ENCODE results near the gene TP53I3. TPM values are rescaled to one million over a fixed set of nuclear protein-coding genes. Genes with fewer than 3 reads are reported as not detected.
"Not testable (repeated sequence)": the region's sequence is repeated elsewhere in the genome, so short reads cannot be mapped to it uniquely, and the experiment has no call there.

TP53I3 gene
- total RNA-seq, 6 experiments from 2014 or later: 51.1 to 66.8 (median 61.4) TPM

DNA sequence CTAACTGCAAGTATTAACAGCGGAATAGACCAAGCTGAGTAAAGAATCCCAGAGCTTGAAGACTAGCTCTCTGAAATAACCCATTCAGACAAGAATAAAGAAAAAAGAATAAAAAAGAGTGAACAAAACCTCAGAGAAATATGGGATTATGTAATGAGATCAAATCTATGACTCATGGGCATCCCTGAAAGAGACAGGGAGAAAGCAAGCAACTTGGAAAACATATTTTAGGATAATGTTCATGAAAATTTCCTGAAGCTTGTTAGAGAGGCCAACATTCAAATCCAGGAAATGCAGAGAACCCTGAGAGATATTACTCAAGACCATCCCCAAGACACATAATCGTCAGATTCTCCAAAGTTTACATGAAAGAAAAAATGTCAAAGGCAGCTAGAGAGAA lies 21.2 kb upstream of the TP53I3 start:
- H3K9me3 Mint-ChIP-seq: peaks cover 4% of the 10 kb centered on the region; the same call in 1 of the 2 replicates
- no peak for DNase-seq
- peaks cover 33% of the 10 kb centered on the region for H3K4me1 Mint-ChIP-seq (ENCODE audit: low read depth)
- H3K27me3 Mint-ChIP-seq (ENCODE audit: insufficient read depth): no peaks in the 10 kb centered on the region
- H3K4me3 Mint-ChIP-seq: no peak overlapping the region
- no peak overlapping the region for H3K27ac Mint-ChIP-seq
- peaks cover 18% of the 10 kb centered on the region for H3K36me3 Mint-ChIP-seq (ENCODE audit: low read depth)
- TF ChIP-seq, protein P1, sequence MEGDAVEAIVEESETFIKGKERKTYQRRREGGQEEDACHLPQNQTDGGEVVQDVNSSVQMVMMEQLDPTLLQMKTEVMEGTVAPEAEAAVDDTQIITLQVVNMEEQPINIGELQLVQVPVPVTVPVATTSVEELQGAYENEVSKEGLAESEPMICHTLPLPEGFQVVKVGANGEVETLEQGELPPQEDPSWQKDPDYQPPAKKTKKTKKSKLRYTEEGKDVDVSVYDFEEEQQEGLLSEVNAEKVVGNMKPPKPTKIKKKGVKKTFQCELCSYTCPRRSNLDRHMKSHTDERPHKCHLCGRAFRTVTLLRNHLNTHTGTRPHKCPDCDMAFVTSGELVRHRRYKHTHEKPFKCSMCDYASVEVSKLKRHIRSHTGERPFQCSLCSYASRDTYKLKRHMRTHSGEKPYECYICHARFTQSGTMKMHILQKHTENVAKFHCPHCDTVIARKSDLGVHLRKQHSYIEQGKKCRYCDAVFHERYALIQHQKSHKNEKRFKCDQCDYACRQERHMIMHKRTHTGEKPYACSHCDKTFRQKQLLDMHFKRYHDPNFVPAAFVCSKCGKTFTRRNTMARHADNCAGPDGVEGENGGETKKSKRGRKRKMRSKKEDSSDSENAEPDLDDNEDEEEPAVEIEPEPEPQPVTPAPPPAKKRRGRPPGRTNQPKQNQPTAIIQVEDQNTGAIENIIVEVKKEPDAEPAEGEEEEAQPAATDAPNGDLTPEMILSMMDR (IDR thresholded peaks at IDR 0.05): no peak

DNA sequence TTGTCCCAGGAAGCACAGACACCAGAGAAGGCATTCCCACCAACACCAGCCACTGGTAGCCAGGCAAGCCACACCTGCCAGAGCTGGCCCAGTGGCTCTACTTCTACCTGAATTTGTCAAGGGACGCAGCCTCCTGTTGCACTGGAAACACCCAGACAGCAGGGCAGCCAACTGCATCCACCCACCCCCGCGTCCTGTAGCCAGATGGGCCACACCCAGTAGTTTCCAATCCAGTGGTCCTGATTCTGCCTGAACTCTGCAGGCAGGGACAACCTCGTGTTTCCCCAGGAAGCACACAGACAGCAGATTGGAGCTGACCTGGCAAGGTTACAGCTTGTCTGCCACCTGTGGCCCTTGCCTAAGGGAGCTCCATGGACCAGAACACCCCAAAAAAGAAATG lies 20.3 kb upstream of the TP53I3 start:
- H3K27ac Mint-ChIP-seq: no peak overlapping the region
- no peak for DNase-seq
- TF ChIP-seq, protein P1 (IDR thresholded peaks at IDR 0.05): no peak
- peaks cover 27% of the 10 kb centered on the region for H3K4me1 Mint-ChIP-seq (ENCODE audit: low read depth)
- peaks cover 18% of the 10 kb centered on the region for H3K36me3 Mint-ChIP-seq (ENCODE audit: low read depth)
- no peak overlapping the region for H3K4me3 Mint-ChIP-seq
- H3K27me3 Mint-ChIP-seq (ENCODE audit: insufficient read depth): no peaks in the 10 kb centered on the region
- peaks cover 4% of the 10 kb centered on the region; the same call in 1 of the 2 replicates for H3K9me3 Mint-ChIP-seq

DNA sequence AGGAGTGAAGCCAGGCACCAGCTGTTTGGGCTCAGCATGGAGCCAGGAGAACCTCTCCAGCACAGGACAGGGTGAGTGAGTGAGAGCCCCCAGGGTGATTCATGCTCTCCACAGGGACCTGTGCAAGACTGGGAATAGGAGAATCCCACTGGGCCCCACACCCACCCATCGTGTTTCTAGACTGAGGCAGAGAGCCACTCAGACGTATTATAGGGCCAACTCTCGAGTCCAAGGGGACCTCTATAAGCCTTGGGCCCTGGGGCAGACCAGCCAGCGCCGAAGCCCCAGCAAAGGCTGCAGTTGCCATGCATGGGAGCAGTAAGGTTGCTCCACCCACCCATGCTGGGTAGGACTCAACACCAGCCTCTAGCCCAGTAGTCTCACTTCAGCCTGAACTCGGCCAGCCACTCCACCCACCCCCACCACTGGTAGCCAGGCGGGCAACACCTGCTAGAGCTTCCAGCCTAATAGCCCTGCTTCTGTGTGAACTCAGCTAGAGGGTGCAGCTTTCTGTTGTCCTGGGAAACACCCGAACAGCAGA lies 19.5 kb upstream of the TP53I3 start:
- no peak for DNase-seq
- Mint-ChIP-seq H3K27me3 (ENCODE audit: insufficient read depth) (no peaks in the 10 kb centered on the region), H3K9me3 (peaks cover 4% of the 10 kb centered on the region; the same call in 1 of the 2 replicates), H3K36me3 (ENCODE audit: low read depth) (peaks cover 23% of the 10 kb centered on the region), H3K4me3 (no peak overlapping the region), H3K27ac (no peak overlapping the region), H3K4me1 (ENCODE audit: low read depth) (peaks cover 25% of the 10 kb centered on the region)
- TF ChIP-seq, protein P1 (IDR thresholded peaks at IDR 0.05): no peak

DNA sequence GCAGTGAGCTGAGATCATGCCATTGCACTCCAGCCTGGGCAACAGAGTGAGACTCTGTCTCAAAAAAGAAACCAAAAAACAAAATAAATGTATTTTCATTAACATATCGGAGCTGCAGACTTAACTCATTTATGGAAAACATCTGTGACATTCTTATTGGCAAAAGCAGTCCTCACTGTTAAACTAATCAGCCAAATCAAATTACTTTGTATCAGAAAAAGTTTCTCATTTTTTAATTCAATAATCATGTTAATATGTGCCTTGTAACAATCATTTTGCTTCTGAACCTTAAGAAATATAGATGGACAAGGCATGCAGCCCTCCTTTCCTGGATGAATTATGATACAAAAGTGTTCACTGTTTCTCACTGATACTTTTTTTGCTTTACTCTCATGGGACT lies 18.0 kb upstream of the TP53I3 start:
- peaks cover 10% of the 10 kb centered on the region for H3K4me1 Mint-ChIP-seq (ENCODE audit: low read depth)
- no peak for DNase-seq
- H3K9me3 Mint-ChIP-seq: peaks cover 4% of the 10 kb centered on the region; the same call in 1 of the 2 replicates
- no peak overlapping the region for H3K27ac Mint-ChIP-seq
- H3K4me3 Mint-ChIP-seq: no peak overlapping the region
- peaks cover 13% of the 10 kb centered on the region; the same call in 1 of the 2 replicates for H3K36me3 Mint-ChIP-seq (ENCODE audit: low read depth)
- H3K27me3 Mint-ChIP-seq (ENCODE audit: insufficient read depth): no peaks in the 10 kb centered on the region
- TF ChIP-seq, protein P1 (IDR thresholded peaks at IDR 0.05): no peak

DNA sequence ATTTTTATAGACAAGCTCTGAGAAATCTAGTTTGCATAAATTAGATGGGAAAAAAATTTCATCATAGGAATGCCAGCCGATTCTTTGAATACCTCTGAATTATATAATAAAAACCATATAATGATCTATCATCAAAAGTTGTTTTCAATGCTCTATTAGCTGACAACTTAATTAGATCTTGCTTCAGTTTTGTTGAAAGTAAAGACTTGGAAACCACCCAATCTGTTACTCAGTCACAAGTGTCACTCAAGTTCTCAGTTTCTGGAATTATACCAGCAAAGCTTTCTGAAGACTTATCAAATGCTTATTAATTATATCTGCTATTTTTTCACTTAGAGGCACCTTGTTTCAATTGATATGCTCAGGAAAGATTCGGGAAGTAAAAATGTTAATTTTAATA lies 17.4 kb upstream of the TP53I3 start:
- TF ChIP-seq, protein P1 (IDR thresholded peaks at IDR 0.05): no peak
- Mint-ChIP-seq H3K4me1 (ENCODE audit: low read depth) (peaks cover 8% of the 10 kb centered on the region), H3K36me3 (ENCODE audit: low read depth) (peaks cover 15% of the 10 kb centered on the region; the same call in 1 of the 2 replicates), H3K27me3 (ENCODE audit: insufficient read depth) (no peaks in the 10 kb centered on the region), H3K27ac (no peak overlapping the region), H3K9me3 (peaks cover 4% of the 10 kb centered on the region; the same call in 1 of the 2 replicates), H3K4me3 (no peak overlapping the region)
- DNase-seq: no peak

DNA sequence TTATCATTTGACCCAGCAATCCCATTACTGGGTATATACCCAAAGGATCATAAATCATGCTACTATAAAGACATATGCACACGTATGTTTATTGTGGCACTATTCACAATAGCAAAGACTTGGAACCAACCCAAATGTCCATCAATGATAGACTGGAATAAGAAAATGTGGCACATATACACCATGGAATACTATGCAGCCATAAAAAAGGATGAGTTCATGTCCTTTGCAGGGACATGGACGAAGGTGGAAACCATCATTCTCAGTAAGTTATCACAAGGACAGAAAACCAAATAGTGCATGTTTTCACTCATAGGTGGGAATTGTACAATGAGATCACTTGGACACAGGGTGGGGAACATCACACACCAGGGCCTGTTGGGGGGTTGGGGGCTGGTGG lies 16.1 kb upstream of the TP53I3 start:
- not testable (repeated sequence) for H3K27ac Mint-ChIP-seq; H3K27me3 Mint-ChIP-seq (ENCODE audit: insufficient read depth); DNase-seq; H3K4me3 Mint-ChIP-seq; H3K9me3 Mint-ChIP-seq; H3K4me1 Mint-ChIP-seq (ENCODE audit: low read depth)
- peaks cover 19% of the 10 kb centered on the region; the same call in 1 of the 2 replicates for H3K36me3 Mint-ChIP-seq (ENCODE audit: low read depth)

DNA sequence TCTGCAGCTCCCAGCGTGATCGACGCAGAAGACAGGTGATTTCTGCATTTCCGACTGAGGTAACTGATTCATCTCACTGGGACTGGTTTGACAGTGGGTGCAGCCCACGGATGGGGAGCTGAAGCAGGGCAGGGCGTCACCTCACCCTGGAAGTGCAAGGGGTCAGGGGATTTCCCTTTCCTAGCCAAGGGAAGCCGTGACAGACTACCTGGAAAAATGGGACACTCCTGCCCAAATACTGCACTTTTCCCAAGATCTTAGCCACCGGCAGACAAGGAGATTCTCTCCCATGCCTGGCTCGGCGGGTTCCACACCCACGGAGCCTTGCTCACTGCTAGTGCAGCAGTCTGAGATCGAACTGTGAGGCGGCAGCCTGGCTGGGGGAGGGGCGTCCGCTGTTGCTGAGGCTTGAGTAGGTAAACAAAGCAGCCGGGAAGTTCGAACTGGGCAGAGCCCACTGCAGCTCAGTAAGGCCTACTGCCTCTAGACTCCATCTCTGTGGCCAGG lies 10.6 kb upstream of the TP53I3 start:
- H3K36me3 Mint-ChIP-seq (ENCODE audit: low read depth): peaks cover 19% of the 10 kb centered on the region; the same call in 1 of the 2 replicates
- not testable (repeated sequence) for H3K27ac Mint-ChIP-seq; H3K4me3 Mint-ChIP-seq; DNase-seq; H3K9me3 Mint-ChIP-seq; H3K27me3 Mint-ChIP-seq (ENCODE audit: insufficient read depth); H3K4me1 Mint-ChIP-seq (ENCODE audit: low read depth)

DNA sequence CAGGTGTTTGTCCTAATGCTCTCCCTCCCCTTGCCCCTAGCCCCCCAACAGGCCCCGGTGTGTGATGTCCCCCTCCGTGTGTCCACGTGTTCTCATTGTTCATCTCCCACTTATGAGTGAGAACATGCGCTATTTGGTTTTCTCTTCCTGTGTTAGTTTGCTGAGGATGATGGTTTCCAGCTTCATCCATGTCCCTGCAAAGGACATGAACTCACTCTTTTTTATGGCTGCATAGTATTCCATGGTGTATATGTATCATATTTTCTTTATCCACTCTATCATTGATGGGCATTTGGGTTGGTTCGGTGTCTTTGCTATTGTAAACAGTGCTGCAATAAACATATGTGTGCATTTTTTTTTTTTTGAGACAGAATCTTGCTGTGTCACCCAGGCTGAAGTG lies 8.6 kb upstream of the TP53I3 start:
- H3K27ac Mint-ChIP-seq; H3K4me1 Mint-ChIP-seq (ENCODE audit: low read depth); H3K4me3 Mint-ChIP-seq; DNase-seq; H3K9me3 Mint-ChIP-seq; H3K27me3 Mint-ChIP-seq (ENCODE audit: insufficient read depth): not testable (repeated sequence)
- peaks cover 14% of the 10 kb centered on the region; the same call in 1 of the 2 replicates for H3K36me3 Mint-ChIP-seq (ENCODE audit: low read depth)

All from HFFc6 (cell line).